Measurements from ENCODE around the gene CGAS.

Gene CGAS

DNA sequence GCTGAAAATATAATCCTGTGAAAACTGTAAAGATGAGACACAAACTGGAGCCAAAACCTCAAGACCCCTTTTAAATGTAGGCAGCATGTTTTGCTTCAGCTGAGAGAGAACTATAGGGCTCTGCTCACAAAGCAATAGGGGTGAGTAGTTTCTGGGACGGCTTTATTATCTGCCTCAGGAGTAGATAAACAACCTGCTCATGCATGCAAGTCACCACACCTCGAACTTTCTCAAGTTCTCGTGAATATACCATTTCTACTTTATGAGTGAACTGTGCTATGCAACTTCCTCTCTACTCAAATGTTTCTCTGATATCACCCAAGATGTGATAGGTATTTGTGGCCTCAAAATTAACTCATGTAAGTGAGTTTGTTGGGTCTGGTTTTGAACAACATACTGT, 74.9 kb downstream of the CGAS start:
- no peak overlapping the region for H3K9ac ChIP-seq (ENCODE audit: low read length in 2 of 2)
- no peaks in the 10 kb centered on the region for H3K4me1 ChIP-seq (ENCODE audit: control insufficient read depth, insufficient read depth, low read length)
- H3K36me3 ChIP-seq (ENCODE audit: control insufficient read depth in 2 of 2, insufficient read depth in 2 of 2, low read length in 2 of 2), result no peaks in the 10 kb centered on the region
- H3K4me3 ChIP-seq (ENCODE audit: low read length in 2 of 2), result no peak overlapping the region
- no peak overlapping the region for H3K27ac ChIP-seq (ENCODE audit: low read length)
- no peaks in the 10 kb centered on the region for H3K9me3 ChIP-seq (ENCODE audit: control insufficient read depth in 2 of 2, low read length in 2 of 2)
- H3K27me3 ChIP-seq (ENCODE audit: control insufficient read depth in 1 of 2, insufficient read depth in 2 of 2, low read length in 2 of 2), result no peaks in the 10 kb centered on the region

DNA sequence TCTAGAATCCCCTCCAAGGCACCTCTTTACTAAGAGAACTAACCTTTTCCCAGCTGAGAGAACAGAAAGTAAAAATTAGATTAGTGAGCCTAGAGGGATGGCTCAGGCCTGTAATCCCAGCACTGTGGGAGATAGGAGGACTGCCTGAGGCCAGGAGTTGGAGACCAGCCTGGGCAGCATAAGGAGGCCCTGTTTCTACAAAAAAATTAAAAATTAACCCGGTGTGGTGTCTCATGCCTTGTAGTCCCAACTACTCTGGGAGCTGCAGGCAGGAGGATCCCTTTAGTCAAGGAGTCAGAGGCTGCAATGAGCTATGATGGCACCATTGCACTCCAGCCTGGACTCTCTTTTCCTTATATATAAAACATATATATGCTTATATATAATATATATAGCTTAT, 76.9 kb downstream of the CGAS start:
- Histone ChIP-seq H3K4me1 (ENCODE audit: control insufficient read depth, insufficient read depth, low read length) (no peaks in the 10 kb centered on the region), H3K9ac (ENCODE audit: low read length in 2 of 2) (no peak overlapping the region), H3K36me3 (ENCODE audit: control insufficient read depth in 2 of 2, insufficient read depth in 2 of 2, low read length in 2 of 2) (no peaks in the 10 kb centered on the region), H3K27ac (ENCODE audit: low read length) (no peak overlapping the region), H3K4me3 (ENCODE audit: low read length in 2 of 2) (no peak overlapping the region), H3K9me3 (ENCODE audit: control insufficient read depth in 2 of 2, low read length in 2 of 2) (peaks cover 0 to 6% of the 10 kb centered on the region in 2 donors), H3K27me3 (ENCODE audit: control insufficient read depth in 1 of 2, insufficient read depth in 2 of 2, low read length in 2 of 2) (no peaks in the 10 kb centered on the region)

Data from stomach smooth muscle (tissue), 2 donors.